OCI-LY1 (cell line): ENCODE data around the gene BRSK1.
A peak's percentile ranks its signal among the peaks of the same experiment; 100 is the strongest.

Source experiments
- H2AFZ ChIP-seq: fragments of 200-600 bp; sonication (generic), shearing (Covaris generic); 2 replicates; pipeline ENCODE4 v1.6.0; 2014; ENCODE audit warnings: antibody characterized with exemption, mild to moderate bottlenecking, low read length
- H3F3A ChIP-seq: fragments of 200-600 bp; sonication (generic), shearing (Covaris generic); 2 replicates; pipeline ENCODE4 v1.6.0; 2014; ENCODE audit warnings: mild to moderate bottlenecking, antibody characterized with exemption, low read length, moderate library complexity; ENCODE audit not compliant: insufficient read depth
- H3K27ac ChIP-seq: fragments of 200-600 bp; sonication (generic); 2 replicates; pipeline ENCODE4 v1.5.1; 2014; ENCODE audit warnings: low read length, mixed run types, mild to moderate bottlenecking, low read depth; ENCODE audit not compliant: poor library complexity, severe bottlenecking
- H3K27me3 ChIP-seq: fragments of 200-600 bp; sonication (generic); 2 replicates; pipeline ENCODE4 v1.6.0; 2014; ENCODE audit warnings: antibody characterized with exemption, mild to moderate bottlenecking, low read length, moderate library complexity; ENCODE audit not compliant: insufficient read depth
- H3K36me3 ChIP-seq: fragments of 200-600 bp; sonication (generic); 2 replicates; pipeline ENCODE4 v1.6.1; 2014; ENCODE audit warnings: mild to moderate bottlenecking, antibody characterized with exemption, low read length, moderate library complexity, mixed read lengths; ENCODE audit not compliant: insufficient read depth
- H3K4me1 ChIP-seq: fragments of 200-600 bp; sonication (generic); 2 replicates; pipeline ENCODE4 v1.5.1; 2014; ENCODE audit warnings: mild to moderate bottlenecking, low read length, moderate library complexity; ENCODE audit not compliant: insufficient read depth, severe bottlenecking
- H3K4me2 ChIP-seq: fragments of 200-600 bp; sonication (generic), shearing (Covaris generic); 2 replicates; pipeline ENCODE4 v1.6.1; 2014; ENCODE audit warnings: low read length
- H3K4me3 ChIP-seq: fragments of 200-600 bp; sonication (generic); 2 replicates; pipeline ENCODE4 v1.5.1; 2014; ENCODE audit warnings: low read length, low read depth, mild to moderate bottlenecking, mixed read lengths; ENCODE audit not compliant: poor library complexity, severe bottlenecking
- H3K79me2 ChIP-seq: fragments of 200-600 bp; shearing (Covaris generic); 2 replicates; pipeline ENCODE4 v1.6.1; 2016; ENCODE audit warnings: mixed run types, low read length, mixed read lengths; ENCODE audit not compliant: insufficient read depth
- H3K9ac ChIP-seq: fragments of 200-600 bp; sonication (generic), shearing (Covaris generic); 2 replicates; pipeline ENCODE4 v1.6.1; 2014; ENCODE audit warnings: mild to moderate bottlenecking, low read length, mixed read lengths
- H3K9me2 ChIP-seq: fragments of 200-600 bp; sonication (generic), shearing (Covaris generic); 2 replicates; pipeline ENCODE4 v1.6.1; 2014; ENCODE audit warnings: low read depth, mild to moderate bottlenecking, low read length, mixed read lengths
- H3K9me3 ChIP-seq: fragments of 200-600 bp; shearing (Covaris generic); 2 replicates; pipeline ENCODE4 v1.6.1; 2014; ENCODE audit warnings: low read length, mixed read lengths
- H4K20me1 ChIP-seq: fragments of 200-600 bp; sonication (generic), shearing (Covaris generic); 2 replicates; pipeline ENCODE4 v1.6.0; 2016; ENCODE audit warnings: mild to moderate bottlenecking, low read length; ENCODE audit not compliant: insufficient read depth
- CTCF ChIP-seq: fragments of 200-600 bp; sonication (generic), shearing (Covaris generic); IDR thresholded peaks from 2 replicates; pipeline ENCODE4 v1.5.1; 2017; ENCODE audit warnings: mild to moderate bottlenecking, antibody characterized with exemption, low read length, moderate library complexity, mixed read lengths
- EZH2 ChIP-seq: fragments of 200-600 bp; sonication (generic), shearing (Covaris generic); IDR thresholded peaks from 2 replicates; pipeline ENCODE4 v1.8.0; 2017; ENCODE audit warnings: borderline replicate concordance, mixed run types, mild to moderate bottlenecking, antibody characterized with exemption, low read length, moderate library complexity, mixed read lengths

Gene BRSK1

GRCh38 chr19:55352549-55353145 is 68.8 kb downstream of the BRSK1 start:
- Histone ChIP-seq H3K4me2 (no peak overlapping the region), H2AFZ (no peak overlapping the region), H3K9ac (no peak overlapping the region), H4K20me1 (no peaks in the 10 kb centered on the region), H3K79me2 (no peaks in the 10 kb centered on the region), H3K27ac (no peak overlapping the region), H3K9me3 (no peaks in the 10 kb centered on the region), H3K4me1 (peaks cover 7% of the 10 kb centered on the region), H3K27me3 (peaks cover 7% of the 10 kb centered on the region), H3K36me3 (no peaks in the 10 kb centered on the region), H3K9me2 (no peaks in the 10 kb centered on the region), H3F3A (no peaks in the 10 kb centered on the region), H3K4me3 (no peak overlapping the region)
- no peak for TF ChIP-seq EZH2
- no peak for TF ChIP-seq CTCF

GRCh38 chr19:55353356-55353802 is 69.6 kb downstream of the BRSK1 start:
- H2AFZ ChIP-seq: no peak overlapping the region

GRCh38 chr19:55353803-55354697 is 70.3 kb downstream of the BRSK1 start:
- peaks cover 7% of the 10 kb centered on the region for H3K27me3 ChIP-seq
- H3K36me3 ChIP-seq: no peaks in the 10 kb centered on the region
- H3K27ac ChIP-seq: no peak overlapping the region
- no peaks in the 10 kb centered on the region for H4K20me1 ChIP-seq
- H3K79me2 ChIP-seq: no peaks in the 10 kb centered on the region
- no peak overlapping the region for H2AFZ ChIP-seq
- H3K9ac ChIP-seq: 0 out of 2 replicates have a peak overlapping the region, but pooled peaks have one; percentile 3
- no peaks in the 10 kb centered on the region for H3F3A ChIP-seq
- no peaks in the 10 kb centered on the region for H3K9me3 ChIP-seq
- peak overlapping the region; percentile 55 for H3K4me3 ChIP-seq
- peaks cover 7% of the 10 kb centered on the region for H3K4me1 ChIP-seq
- H3K9me2 ChIP-seq: no peaks in the 10 kb centered on the region
- peak overlapping the region; percentile 67 for H3K4me2 ChIP-seq
- TF ChIP-seq EZH2 (no peak), CTCF (no peak)

More at GRCh38 chr19:55353356-55353802, 69.6 kb downstream of the BRSK1 start:
- Histone ChIP-seq H3K9me3 (no peaks in the 10 kb centered on the region), H3K4me3 (peak overlapping the region; percentile 55), H4K20me1 (no peaks in the 10 kb centered on the region), H3K36me3 (no peaks in the 10 kb centered on the region), H3K27ac (no peak overlapping the region), H3K9me2 (no peaks in the 10 kb centered on the region), H3K79me2 (no peaks in the 10 kb centered on the region), H3K4me2 (peak overlapping the region; percentile 67), H3K4me1 (peaks cover 7% of the 10 kb centered on the region), H3K9ac (0 out of 2 replicates have a peak overlapping the region, but pooled peaks have one; percentile 3), H3K27me3 (peaks cover 7% of the 10 kb centered on the region), H3F3A (no peaks in the 10 kb centered on the region)
- TF ChIP-seq EZH2 (no peak), CTCF (no peak)
